HG02938 (cell line): ENCODE measurements around the gene DPT.

Experiments
- ATAC-seq: cut with Tn5 transposase; IDR thresholded peaks from one replicate; pipeline ENCODE4 v1.9.1; 2021; ENCODE audit warnings: mild to moderate bottlenecking, moderate library complexity; ENCODE audit not compliant: unreplicated experiment

The DPT gene

GRCh38 chr1:168671782-168672181 lies 57.2 kb downstream of the DPT start:
- ATAC-seq: no peak

GRCh38 chr1:168665975-168666374 lies 63.0 kb downstream of the DPT start:
- no peak for ATAC-seq

- ATAC-seq: no peak
Measured at GRCh38 chr1:168664069-168664834, 64.8 kb downstream of the DPT start.

- ATAC-seq: no peak
Measured at GRCh38 chr1:168656485-168656884, 72.5 kb downstream of the DPT start.

- ATAC-seq: no peak
Measured at GRCh38 chr1:168654198-168654915, 74.6 kb downstream of the DPT start.

- ATAC-seq: no peak
Measured at GRCh38 chr1:168653567-168653966, 75.4 kb downstream of the DPT start.

GRCh38 chr1:168645721-168646120 lies 83.3 kb downstream of the DPT start:
- ATAC-seq: no peak
